Stimulated activated CD8-positive, alpha-beta memory T cell treated with anti-CD3 and anti-CD28 coated beads, Interleukin-4, amount 100 ng/mL, for 48 hours (primary cell): ENCODE measurements around the gene PPT1.

Source experiments
- DNase-seq: peaks from one replicate; pipeline ENCODE4 v3.0.0-alpha.2; 2020

Gene PPT1

GRCh38 chr1:40023379-40023944, 73.6 kb downstream of the PPT1 start:
- no peak for DNase-seq
